ENCODE measurements around the gene MARCHF10. TPM values are rescaled to one million over a fixed set of nuclear protein-coding genes. Genes with fewer than 3 reads are reported as not detected.

The MARCHF10 gene
- total RNA-seq, 1 experiment from 2014 or later = not detected

- Histone ChIP-seq H3K9me3 (ENCODE audit: low read depth, low read length, poor library complexity, severe bottlenecking) (no peaks in the 10 kb centered on the region), H3K27me3 (replicated peaks; ENCODE audit: insufficient read depth, low read depth, low read length, poor library complexity) (no peaks in the 10 kb centered on the region), H3K27ac (ENCODE audit: low read depth, low read length, poor library complexity, severe bottlenecking) (no peak overlapping the region), H3K4me1 (ENCODE audit: insufficient read depth, low read length, poor library complexity, severe bottlenecking) (no peaks in the 10 kb centered on the region), H3K36me3 (ENCODE audit: insufficient read depth, low read length, poor library complexity, severe bottlenecking) (no peaks in the 10 kb centered on the region), H3K4me3 (ENCODE audit: low read depth, low read length, poor library complexity, severe bottlenecking) (no peak overlapping the region)
- ChIA-PET POLR2A (ENCODE audit: low non-redundant PET) (no interaction called here), CTCF (interaction anchor here (0.6 kb wide), 1 partner anchor 11 kb away, joined by 3 read pairs; no protein-coding TSS in a partner anchor)
- no TSS peak for BruUV-seq (replicated peaks)
- DNase-seq (ENCODE audit: low spot score) = no peak
- no peak for TF ChIP-seq CTCF (conservative IDR thresholded peaks at IDR 0.05; ENCODE audit: low read depth, low read length)
- TF ChIP-seq EZH2 (IDR thresholded peaks at IDR 0.05; ENCODE audit: borderline replicate concordance, low read depth, low read length, poor library complexity, severe bottlenecking) = no peak
- intact Hi-C loops (cut with micrococcal nuclease; ENCODE audit: unreplicated experiment) = no loop called here
Measured at GRCh38 chr17:62727916-62728672, 80.0 kb downstream of the MARCHF10 start.

- no peaks in the 10 kb centered on the region for H3K36me3 ChIP-seq (ENCODE audit: insufficient read depth, low read length, poor library complexity, severe bottlenecking)
- intact Hi-C loops (cut with micrococcal nuclease; ENCODE audit: unreplicated experiment) = no loop called here
- no peak overlapping the region for H3K27ac ChIP-seq (ENCODE audit: low read depth, low read length, poor library complexity, severe bottlenecking)
- no peak for DNase-seq (ENCODE audit: low spot score)
- peaks cover 5% of the 10 kb centered on the region for H3K27me3 ChIP-seq (replicated peaks; ENCODE audit: insufficient read depth, low read depth, low read length, poor library complexity)
- no peak for TF ChIP-seq CTCF (conservative IDR thresholded peaks at IDR 0.05; ENCODE audit: low read depth, low read length)
- TF ChIP-seq EZH2 (IDR thresholded peaks at IDR 0.05; ENCODE audit: borderline replicate concordance, low read depth, low read length, poor library complexity, severe bottlenecking) = no peak
- no peak overlapping the region for H3K4me3 ChIP-seq (ENCODE audit: low read depth, low read length, poor library complexity, severe bottlenecking)
- ChIA-PET CTCF (no interaction called here), POLR2A (ENCODE audit: low non-redundant PET) (no interaction called here)
- no peaks in the 10 kb centered on the region for H3K4me1 ChIP-seq (ENCODE audit: insufficient read depth, low read length, poor library complexity, severe bottlenecking)
- no peaks in the 10 kb centered on the region for H3K9me3 ChIP-seq (ENCODE audit: low read depth, low read length, poor library complexity, severe bottlenecking)
- BruUV-seq (replicated peaks) = no TSS peak
Measured at GRCh38 chr17:62725791-62726249, 82.3 kb downstream of the MARCHF10 start.

GRCh38 chr17:62724398-62725146, 83.5 kb downstream of the MARCHF10 start:
- CTCF ChIA-PET = no interaction called here
- H3K27me3 ChIP-seq (replicated peaks; ENCODE audit: insufficient read depth, low read depth, low read length, poor library complexity) = peaks cover 5% of the 10 kb centered on the region
- no peak overlapping the region for H3K4me3 ChIP-seq (ENCODE audit: low read depth, low read length, poor library complexity, severe bottlenecking)
- POLR2A ChIA-PET (ENCODE audit: low non-redundant PET) = no interaction called here
- no peak for DNase-seq (ENCODE audit: low spot score)
- no peak overlapping the region for H3K27ac ChIP-seq (ENCODE audit: low read depth, low read length, poor library complexity, severe bottlenecking)
- no TSS peak for BruUV-seq (replicated peaks)
- no peak for TF ChIP-seq EZH2 (IDR thresholded peaks at IDR 0.05; ENCODE audit: borderline replicate concordance, low read depth, low read length, poor library complexity, severe bottlenecking)
- TF ChIP-seq CTCF (conservative IDR thresholded peaks at IDR 0.05; ENCODE audit: low read depth, low read length) = no peak
- intact Hi-C loops (cut with micrococcal nuclease; ENCODE audit: unreplicated experiment) = no loop called here
- H3K36me3 ChIP-seq (ENCODE audit: insufficient read depth, low read length, poor library complexity, severe bottlenecking) = no peaks in the 10 kb centered on the region
- H3K4me1 ChIP-seq (ENCODE audit: insufficient read depth, low read length, poor library complexity, severe bottlenecking) = no peaks in the 10 kb centered on the region
- H3K9me3 ChIP-seq (ENCODE audit: low read depth, low read length, poor library complexity, severe bottlenecking) = no peaks in the 10 kb centered on the region
